NK-92 treated with Interleukin-12 subunit alpha and Interleukin-12 subunit beta, amount 100 ng/mL, for 24 hours (cell line): ENCODE data around the gene CRTC1.

ENCODE experiments used
- DNase-seq: peaks from one replicate; lab custom pipeline; 2025; lab: John Stamatoyannopoulos, UW

The CRTC1 gene

GRCh38 chr19:18769989-18770528 lies 86.6 kb downstream of the CRTC1 start:
- no peak for DNase-seq

GRCh38 chr19:18770663-18771327 lies 87.3 kb downstream of the CRTC1 start:
- DNase-seq: no peak

- no peak for DNase-seq
These were observed 88.1 kb downstream of the CRTC1 start for GRCh38 chr19:18771328-18772242.

DNA sequence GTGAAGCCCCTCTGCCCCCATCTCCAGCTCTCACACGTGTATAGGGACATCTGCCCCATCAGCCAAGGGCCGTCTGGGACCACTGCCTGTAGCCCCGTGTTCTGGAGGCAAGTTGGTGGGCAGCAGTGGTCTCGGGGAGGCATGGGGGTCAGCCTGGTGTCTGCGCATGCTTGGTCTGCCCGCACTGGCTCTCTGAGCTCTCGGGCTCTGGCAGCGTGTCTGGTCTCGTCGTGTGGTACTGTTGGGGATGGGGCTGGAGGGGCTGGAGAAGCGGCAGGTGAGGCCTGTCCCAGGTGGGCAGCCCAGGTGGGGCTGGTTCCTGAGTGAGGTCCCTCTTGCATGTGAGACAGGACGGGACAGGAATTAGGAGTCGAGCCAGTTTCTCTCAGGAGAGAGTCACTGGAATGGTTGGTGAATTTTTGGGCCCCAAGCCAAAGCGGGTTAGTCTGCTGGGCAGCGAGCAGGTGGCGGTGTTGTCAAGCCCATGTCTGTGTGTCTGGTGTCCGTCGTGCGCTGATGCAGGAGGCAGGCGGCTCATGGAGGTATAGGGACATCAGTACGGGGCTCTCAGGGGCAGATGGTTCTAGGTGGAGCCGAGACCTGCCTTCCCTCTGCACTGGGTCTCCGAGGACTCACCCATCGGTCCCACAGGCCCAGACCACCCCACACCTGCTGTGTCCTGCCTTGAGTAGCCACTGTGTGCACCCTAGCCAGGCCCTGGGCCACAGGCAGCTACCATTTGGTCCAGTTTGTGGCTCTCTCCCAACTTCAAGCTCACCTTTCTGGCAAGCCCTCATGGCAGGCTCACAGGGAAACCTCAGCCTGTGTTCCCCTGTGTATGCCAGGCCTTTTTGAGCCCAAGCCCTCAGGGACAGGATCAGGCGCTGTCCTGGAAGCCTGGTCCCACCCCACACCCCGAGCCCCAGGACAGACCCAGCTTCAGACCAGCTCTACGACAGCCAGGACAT lies 89.4 kb downstream of the CRTC1 start:
- DNase-seq: no peak

DNA sequence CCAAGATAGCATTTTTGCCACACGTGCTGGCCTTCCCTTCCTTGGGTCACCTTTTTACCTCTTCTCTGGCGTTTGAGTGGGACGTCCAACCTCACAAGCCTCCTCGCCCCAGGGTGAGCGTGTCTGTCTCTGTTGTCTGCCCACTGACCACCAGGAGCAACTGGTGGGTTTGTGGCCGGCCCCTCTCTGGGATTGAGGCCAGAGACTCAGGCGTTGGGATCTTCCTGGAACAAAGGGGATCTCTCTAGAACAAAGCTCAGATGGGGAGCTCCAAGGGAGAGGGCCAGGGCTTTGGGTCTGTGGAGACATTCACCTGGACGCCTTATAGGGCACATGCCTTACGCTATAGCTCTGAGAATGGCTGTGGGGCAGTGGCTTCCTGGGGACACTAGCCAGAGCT lies 90.2 kb downstream of the CRTC1 start:
- no peak for DNase-seq

GRCh38 chr19:18774107-18774506 lies 90.6 kb downstream of the CRTC1 start:
- DNase-seq: no peak

DNA sequence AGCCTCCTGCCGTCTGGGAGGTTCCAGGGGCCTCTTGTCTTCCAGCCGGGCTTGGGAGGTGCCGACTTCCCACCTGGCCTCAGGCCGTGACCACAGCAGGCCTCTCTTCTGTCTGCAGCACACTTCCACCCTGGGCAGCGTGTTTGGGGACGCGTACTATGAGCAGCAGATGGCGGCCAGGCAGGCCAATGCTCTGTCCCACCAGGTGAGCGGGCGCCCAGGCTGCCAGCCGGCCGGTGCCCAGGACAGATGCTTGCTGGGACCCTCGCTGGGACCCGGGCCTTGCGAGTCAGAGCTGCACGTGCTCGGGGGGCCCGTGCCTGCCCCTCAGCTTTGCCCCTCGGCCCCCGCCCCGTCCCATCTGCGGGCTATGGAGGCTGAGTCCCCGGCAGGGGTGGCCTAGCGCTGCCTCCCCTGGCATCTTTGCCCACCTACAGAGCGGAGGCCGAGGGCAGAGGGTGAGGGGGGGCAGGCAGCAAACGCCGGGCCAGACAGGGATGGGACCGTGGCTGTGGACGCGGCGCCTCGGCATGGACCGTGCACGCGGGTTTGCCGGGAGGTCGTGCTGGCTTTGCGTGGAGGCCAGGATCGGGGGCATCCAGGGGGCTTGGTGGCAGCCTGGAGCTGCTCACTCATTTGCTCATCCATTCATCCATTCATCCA lies 91.4 kb downstream of the CRTC1 start:
- DNase-seq: no peak

GRCh38 chr19:18775586-18776287 lies 92.3 kb downstream of the CRTC1 start:
- no peak for DNase-seq

DNA sequence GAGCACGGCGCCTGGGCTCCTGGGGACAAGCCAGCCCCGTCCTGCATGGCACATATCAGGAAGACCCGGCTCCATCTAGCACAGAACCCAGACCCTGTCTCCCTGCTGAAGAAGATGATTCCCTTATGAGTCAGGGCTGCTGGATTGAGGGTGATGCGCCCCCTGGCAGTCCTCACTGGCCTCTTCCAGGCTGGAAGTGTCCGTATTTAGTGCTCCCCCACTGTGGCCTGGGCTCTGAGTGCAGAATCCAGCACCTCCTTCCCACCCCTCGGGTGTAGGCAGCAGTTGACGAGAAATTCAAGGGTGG lies 92.8 kb downstream of the CRTC1 start:
- DNase-seq: no peak

DNA sequence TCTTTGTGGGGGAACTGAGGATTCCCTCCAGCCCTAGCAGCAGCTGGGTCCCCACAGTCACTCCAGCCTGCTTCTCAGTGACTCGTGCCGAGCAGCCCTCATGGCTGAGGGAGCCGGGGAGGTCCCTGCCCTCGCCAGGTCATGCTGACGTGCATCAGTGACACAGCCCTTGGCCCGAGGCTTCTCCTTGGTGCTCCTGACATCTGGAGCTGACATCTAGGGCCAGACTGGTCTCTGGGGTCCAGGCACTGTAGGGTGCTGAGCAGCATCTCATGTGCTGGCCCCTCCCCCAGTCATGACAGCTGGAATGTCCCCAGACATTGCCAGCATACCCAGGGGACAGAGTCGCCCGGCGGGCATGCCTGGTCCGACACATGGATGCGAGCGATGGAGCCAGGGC lies 93.3 kb downstream of the CRTC1 start:
- no peak for DNase-seq

GRCh38 chr19:18777301-18778075 lies 94.0 kb downstream of the CRTC1 start:
- no peak for DNase-seq

- no peak for DNase-seq
These were observed 94.6 kb downstream of the CRTC1 start for GRCh38 chr19:18778076-18778389.

DNA sequence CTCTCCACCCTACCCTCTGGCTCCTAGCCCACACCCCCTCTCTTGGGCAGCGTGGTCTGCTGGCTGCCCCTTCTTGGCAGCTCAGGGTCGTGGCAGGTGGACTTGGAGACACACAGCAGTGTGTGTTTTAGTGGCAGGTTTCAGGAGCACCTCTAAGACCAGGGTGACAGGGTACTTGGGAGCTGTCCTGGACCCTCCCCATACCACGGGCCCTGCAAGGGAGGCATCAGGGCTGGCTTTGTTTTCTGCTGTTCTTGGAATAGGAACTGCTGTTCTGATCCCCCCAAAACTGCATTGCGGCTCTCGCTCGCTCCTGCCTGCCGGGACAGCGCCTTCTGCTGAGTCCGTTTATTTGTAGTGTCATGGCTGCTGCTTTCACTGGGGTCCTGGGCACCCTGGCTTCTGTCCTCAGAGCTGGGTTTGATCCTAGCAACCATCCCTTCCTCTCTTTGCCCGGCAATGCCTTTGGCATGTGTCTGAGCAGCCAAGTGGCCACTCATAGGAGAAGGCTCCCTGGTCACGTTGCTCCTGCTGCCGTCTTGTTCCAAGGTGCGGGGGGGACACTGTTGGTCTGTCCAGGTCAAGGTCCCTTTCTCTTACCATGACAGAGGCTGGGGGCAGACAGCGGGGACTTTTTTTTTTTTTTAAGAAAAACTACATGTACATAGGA lies 95.5 kb downstream of the CRTC1 start:
- DNase-seq: no peak

DNA sequence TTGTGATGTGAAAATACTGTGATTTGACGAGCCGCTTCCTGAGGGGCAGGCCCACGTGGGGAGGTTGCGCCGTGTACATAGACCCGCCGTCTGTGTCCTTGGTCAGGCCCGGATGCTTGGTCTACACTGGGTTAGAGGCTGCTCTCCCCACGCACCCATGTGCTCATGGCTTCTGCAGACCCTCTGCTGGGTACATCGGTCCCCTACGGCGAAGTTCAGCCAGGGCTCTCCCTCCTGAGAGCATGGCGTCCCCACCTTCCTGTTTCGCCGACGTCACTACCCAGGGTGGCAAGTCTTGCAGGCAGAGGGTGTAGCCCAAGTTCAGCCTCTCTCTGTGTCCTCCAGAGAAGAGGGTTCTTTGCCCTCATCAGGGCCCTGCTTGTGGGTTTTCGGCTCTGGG lies 96.6 kb downstream of the CRTC1 start:
- DNase-seq: no peak

DNA sequence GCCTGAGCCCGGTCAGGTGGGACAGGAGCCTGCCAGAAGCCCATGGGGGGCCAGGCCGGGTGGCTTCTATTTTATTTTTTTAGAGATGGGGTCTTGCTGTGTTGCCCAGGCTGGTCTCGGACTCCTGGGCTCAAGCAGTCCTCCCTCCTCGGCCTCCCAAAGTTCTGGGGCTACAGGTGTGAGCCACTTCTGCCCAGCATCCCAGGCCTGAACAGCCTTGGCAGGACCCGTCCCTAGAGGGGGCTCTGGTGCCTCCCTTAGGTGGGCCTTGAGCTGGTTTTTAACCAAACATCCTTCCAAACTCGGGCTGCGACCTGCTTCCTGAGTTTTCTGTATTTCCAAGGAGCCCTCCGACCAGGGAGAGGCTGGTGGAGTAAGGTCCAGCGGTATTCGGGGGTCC lies 97.2 kb downstream of the CRTC1 start:
- DNase-seq: no peak

GRCh38 chr19:18781047-18781600 lies 97.6 kb downstream of the CRTC1 start:
- DNase-seq: no peak

GRCh38 chr19:18781885-18782527 lies 98.5 kb downstream of the CRTC1 start:
- DNase-seq: no peak

DNA sequence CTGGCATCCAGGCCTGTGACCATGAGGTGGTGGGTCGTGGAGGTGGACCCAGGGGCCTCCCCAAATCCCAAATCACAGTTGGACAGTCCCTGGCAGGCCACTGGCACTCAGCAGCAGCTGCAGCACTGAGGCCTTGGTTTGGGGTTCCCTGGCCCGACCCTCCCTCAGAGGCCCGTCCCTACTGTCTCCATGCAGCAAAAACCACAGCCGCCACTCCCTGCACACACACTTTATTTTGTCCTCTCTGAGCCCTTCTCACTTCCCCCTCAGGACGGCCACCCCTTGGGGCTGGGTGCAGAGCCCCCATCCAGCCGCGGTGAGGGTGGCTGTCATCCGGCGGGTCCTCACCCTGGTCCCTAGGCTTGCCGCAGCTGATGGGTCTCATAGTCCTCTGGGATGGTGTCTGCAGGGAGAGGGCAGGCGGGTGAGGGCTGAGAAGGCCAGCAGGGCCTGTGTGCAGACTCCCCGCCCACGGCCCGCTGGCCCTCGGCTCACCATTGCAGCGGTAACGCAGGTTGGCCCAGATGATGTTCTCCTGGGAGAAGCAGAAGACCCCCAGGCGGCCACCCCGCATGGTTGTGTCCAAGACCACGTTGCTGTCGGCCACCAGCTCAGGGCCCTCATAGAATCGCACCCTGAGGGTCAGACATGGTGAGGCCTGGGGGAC lies 99.2 kb downstream of the CRTC1 start:
- no peak for DNase-seq
